ENCODE data around the gene NLRP6. TPM values are rescaled to one million over a fixed set of nuclear protein-coding genes. Genes with fewer than 3 reads are reported as not detected.
"Not testable (repeated sequence)": the region's sequence is repeated elsewhere in the genome, so short reads cannot be mapped to it uniquely, and the experiment has no call there.

The NLRP6 gene
- total RNA-seq, 1 donor from 2014 or later: 0.32 TPM

- ATAC-seq (no peak), DNase-seq (no peak)
- intact Hi-C loops (cut with micrococcal nuclease): no loop called here
Measured at GRCh38 chr11:303363-303762, 25.2 kb downstream of the NLRP6 start.

- ATAC-seq: no peak
- intact Hi-C loops (cut with micrococcal nuclease): no loop called here
- DNase-seq: peak; percentile 41
Measured at GRCh38 chr11:304061-304506, 25.9 kb downstream of the NLRP6 start.

- ATAC-seq: peak; percentile 15
- intact Hi-C loops (cut with micrococcal nuclease): no loop called here
- peak; percentile 78 for DNase-seq
Measured at GRCh38 chr11:304915-305843, 27.0 kb downstream of the NLRP6 start.

GRCh38 chr11:305844-306211 lies 27.6 kb downstream of the NLRP6 start:
- no peak for DNase-seq
- ATAC-seq: no peak
- intact Hi-C loops (cut with micrococcal nuclease): no loop called here

DNA sequence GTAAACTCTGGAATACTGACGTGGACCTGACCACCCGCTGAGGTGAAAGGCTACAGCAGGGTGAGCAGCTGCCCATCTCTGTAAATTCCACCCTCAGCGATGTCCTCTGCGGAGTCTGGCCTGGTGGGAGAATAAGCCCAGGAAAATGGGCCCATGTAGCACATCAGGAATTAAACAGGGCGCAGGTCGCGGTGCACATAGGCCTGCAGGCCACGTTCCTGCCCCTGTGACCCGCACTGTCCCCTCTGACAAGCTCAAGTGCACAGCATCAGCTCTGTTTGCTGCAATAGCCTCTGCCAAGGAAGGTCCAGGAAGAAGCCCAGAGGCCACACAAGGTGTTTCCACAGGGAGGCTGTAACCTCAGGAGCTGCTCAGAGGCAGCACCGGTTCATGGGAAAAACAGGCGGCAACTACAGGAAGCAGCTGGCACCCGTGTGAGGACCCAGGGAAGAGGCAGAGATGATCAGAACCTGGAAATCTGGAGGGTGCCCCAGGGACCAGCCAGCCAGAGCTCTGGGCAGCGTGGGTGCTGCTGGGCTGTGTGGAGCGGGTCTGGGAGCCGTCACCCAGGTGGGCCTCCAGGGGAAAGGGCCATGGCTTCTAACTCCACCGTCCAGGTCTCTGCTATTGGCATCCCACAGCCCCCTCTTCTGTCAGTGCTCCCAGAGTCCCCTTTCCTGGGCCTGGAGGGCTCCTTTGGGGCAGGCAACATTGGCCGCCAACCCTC lies 28.6 kb downstream of the NLRP6 start:
- intact Hi-C loops (cut with micrococcal nuclease): no loop called here
- ATAC-seq (no peak), DNase-seq (no peak)

DNA sequence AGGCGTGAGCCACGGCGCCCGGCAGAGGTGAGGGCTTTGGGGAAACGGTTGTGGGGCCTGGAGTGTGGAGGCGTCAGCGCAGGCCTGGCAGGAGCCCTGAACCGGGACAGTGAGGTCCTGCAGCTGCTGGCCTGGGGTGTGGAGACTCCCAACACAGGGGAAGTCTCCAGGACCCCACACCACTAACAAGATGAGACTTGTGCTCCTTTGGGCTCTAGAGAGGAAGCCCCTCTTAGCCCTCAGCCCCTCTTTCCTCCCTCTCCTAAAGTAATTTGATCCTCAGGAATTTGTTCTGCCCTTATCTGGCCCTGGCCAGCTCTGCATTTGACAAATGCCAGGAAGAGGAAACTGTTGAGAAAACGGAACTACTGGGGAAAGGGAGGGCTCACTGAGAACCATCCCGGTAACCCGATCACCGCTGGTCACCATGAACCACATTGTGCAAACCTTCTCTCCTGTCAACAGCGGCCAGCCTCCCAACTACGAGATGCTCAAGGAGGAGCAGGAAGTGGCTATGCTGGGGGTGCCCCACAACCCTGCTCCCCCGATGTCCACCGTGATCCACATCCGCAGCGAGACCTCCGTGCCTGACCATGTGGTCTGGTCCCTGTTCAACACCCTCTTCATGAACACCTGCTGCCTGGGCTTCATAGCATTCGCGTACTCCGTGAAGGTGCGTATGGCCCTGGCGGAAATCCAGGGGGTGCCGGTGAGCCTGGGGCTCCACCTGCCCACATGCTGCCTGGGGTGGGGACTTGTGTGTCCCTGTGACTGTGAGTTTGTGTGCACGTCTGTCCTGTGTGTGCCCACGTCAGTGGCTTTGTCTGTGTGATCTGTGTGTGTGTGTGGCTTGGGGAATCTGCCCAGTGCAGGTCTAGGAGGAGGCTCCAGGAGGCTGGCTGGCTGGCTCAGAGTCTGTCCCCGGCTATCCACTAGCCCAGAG lies 29.8 kb downstream of the NLRP6 start, which contains the start of gene IFITM2:
TSS of gene IFITM2 (plus strand) at position 51 of the 943 bp plus-strand sequence. CDS start at position 428, 377 bp downstream.
- ATAC-seq (peak; percentile 66), DNase-seq (peak; percentile 78)
- intact Hi-C loops (cut with micrococcal nuclease): not testable (repeated sequence)

GRCh38 chr11:308740-309665 lies 30.8 kb downstream of the NLRP6 start:
- peak; percentile 0 for ATAC-seq
- not testable (repeated sequence) for DNase-seq

GRCh38 chr11:309979-310572 lies 31.9 kb downstream of the NLRP6 start:
- peak; percentile 8 for ATAC-seq
- intact Hi-C loops (cut with micrococcal nuclease); DNase-seq: not testable (repeated sequence)

More at GRCh38 chr11:308740-309665, 30.8 kb downstream of the NLRP6 start:
- intact Hi-C loops (cut with micrococcal nuclease): not testable (repeated sequence)

DNA sequence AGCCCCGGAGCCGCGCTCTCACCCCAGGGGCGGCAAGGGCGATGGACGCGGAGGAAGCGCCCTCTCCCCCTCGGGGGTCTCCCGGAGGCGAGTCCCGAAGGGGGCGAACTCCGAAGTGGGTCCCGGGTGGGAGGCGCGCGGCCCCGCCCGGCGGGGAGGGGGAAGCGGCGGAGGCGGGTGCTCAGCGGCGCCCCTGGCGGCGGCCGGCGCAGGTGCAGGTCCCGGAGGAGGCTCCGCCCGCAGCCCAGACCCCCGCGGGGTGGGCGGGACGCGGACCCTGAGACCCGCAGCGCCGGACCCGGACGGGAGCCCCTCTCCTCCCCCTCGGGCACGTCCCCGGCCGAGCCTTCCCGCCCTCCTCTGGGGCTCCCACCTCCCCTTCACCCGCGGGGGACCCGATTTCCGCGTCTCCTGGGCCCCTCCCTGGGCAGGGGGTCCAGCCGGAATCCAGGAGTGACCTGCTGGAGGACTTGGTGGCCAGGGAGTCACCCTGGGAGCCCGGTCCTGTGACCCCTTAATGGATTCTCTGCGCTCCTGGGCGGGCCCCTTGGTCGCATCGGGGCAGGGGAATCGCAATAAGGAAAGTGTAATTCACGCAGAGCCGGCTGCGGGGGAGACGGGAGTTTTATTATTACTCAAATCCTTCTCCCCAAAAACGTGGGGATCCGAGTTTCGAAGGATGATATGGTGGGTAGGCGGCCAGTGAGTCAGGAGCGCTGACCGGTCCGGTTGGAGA lies 33.0 kb downstream of the NLRP6 start:
- peak; percentile 33 for DNase-seq
- peak; percentile 67 for ATAC-seq
- intact Hi-C loops (cut with micrococcal nuclease): not testable (repeated sequence)

DNA sequence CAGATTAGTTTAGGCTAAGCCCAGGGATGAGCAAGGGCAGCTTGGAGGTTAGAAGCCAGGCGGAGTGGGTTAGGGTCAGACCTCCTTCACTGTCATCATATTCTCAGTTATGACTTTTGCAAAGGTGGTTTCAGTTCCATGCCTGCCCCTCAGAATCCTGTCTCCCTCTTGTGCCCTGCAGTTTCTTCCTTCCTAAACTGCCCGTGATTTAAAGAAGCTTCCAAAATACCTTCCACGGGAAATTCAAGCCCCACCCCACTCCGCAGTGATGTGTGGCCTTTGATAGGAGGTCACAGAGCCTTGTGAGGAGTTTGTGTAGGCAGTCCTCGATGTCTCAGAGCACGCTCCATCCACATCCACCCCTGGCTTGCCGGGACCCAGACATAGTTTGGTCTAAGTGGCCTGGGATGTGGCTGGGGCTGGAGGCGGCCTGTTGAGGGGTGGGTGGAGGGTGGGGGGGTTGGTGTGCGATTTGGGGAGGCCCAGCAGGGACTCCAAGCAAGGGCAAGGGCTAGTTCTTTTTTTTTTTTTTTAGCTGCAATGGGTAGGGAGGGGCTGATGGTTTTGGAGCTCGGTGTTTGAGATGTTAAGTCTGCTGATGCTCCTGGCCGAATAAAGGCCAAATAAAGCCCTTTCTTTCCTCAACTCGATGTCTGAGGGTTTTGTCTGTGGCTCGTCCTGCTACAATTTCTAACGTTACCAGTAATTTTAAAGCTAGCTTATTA lies 34.0 kb downstream of the NLRP6 start:
- ATAC-seq (no peak), DNase-seq (peak; percentile 34)
- intact Hi-C loops (cut with micrococcal nuclease): no loop called here

GRCh38 chr11:313304-313786 lies 35.1 kb downstream of the NLRP6 start:
- ATAC-seq: no peak
- intact Hi-C loops (cut with micrococcal nuclease): no loop called here
- DNase-seq: peak; percentile 27

DNA sequence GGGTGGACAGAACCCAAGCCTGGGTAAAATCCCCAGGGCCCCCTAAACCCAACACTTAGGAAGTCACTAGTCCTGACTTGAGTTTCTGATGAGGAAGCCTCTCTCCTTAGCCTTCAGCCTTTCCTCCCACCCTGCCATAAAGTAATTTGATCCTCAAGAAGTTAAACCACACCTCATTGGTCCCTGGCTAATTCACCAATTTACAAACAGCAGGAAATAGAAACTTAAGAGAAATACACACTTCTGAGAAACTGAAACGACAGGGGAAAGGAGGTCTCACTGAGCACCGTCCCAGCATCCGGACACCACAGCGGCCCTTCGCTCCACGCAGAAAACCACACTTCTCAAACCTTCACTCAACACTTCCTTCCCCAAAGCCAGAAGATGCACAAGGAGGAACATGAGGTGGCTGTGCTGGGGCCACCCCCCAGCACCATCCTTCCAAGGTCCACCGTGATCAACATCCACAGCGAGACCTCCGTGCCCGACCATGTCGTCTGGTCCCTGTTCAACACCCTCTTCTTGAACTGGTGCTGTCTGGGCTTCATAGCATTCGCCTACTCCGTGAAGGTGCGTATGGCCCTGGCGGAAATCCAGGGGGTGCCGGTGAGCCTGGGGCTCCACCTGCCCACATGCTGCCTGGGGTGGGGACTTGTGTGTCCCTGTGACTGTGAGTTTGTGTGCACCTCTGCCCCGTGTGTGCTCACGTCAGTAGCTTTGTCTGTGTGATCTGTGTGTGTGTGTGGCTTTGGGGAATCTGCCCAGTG lies 35.8 kb downstream of the NLRP6 start, which contains the start of gene IFITM1:
TSS of gene IFITM1 (plus strand) at position 254 of the 767 bp plus-strand sequence. CDS start at position 385, 131 bp downstream.
- peak; percentile 29 for ATAC-seq
- DNase-seq: peak; percentile 42
- intact Hi-C loops (cut with micrococcal nuclease): no loop called here

DNA sequence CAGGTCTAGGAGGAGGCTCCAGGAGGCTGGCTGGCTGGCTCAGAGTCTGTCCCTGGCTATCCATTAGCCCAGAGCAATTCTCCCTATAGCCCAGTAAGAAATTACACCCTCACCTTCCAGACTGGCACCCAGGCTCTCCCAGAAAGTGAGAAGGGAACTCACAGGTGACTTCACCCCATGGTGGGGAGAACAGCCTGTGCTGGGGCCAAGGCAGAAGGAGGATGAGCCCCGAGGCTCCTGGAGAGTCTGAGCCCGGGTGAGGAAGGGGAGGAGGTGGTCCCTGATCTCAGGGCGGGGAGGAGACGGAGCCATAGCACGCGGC lies 36.3 kb downstream of the NLRP6 start:
- intact Hi-C loops (cut with micrococcal nuclease); ATAC-seq: not testable (repeated sequence)
- DNase-seq: peak; percentile 19

- DNase-seq (peak; percentile 26), ATAC-seq (no peak)
- intact Hi-C loops (cut with micrococcal nuclease): no loop called here
Measured at GRCh38 chr11:315051-315481, 36.9 kb downstream of the NLRP6 start.

- ATAC-seq (no peak), DNase-seq (no peak)
- intact Hi-C loops (cut with micrococcal nuclease): no loop called here
Measured at GRCh38 chr11:315516-315994, 37.3 kb downstream of the NLRP6 start.
